ENCODE results near the gene NEK11. TPM values are rescaled to one million over a fixed set of nuclear protein-coding genes. Genes with fewer than 3 reads are reported as not detected.

NEK11 gene
- total and polyA plus RNA-seq, 2 experiments from 2014 or later: 3.5 to 13.7 TPM

DNA sequence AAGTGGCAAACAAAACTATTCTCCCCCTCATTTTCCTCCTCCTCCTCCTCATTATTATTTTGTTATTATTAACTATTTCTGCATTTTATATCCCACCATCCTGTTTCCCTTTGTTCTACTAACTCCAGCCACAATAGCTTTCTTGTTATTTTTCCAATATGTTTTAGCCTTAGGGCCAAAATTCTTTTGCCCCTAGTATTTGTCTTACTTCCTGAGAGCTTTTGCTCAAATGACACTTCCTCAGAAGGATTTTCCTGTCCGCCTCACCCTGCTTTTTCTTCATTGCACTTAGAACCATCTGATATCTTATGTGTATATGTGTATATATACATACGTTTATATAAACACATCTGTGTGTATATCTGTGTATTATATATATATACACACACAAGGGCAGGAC is 322.2 kb downstream of the NEK11 start:
- no peak overlapping the region for H3K4me2 ChIP-seq

DNA sequence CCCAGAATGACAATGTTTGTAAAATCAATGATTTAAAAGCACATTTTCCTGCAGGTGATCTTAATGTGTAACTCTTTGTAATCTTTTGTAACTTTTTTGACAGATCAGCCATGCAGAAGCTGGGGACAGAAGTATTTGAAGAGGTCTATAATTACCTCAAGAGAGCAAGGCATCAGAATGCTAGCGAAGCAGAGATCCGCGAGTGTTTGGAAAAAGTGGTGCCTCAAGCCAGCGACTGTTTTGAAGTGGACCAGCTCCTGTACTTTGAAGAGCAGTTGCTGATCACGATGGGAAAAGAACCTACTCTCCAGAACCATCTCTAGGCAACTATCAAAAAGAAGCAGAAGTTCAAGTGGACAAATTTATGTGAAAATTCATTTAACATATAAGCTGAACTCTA is 322.8 kb downstream of the NEK11 start:
- TF ChIP-seq, protein P1, sequence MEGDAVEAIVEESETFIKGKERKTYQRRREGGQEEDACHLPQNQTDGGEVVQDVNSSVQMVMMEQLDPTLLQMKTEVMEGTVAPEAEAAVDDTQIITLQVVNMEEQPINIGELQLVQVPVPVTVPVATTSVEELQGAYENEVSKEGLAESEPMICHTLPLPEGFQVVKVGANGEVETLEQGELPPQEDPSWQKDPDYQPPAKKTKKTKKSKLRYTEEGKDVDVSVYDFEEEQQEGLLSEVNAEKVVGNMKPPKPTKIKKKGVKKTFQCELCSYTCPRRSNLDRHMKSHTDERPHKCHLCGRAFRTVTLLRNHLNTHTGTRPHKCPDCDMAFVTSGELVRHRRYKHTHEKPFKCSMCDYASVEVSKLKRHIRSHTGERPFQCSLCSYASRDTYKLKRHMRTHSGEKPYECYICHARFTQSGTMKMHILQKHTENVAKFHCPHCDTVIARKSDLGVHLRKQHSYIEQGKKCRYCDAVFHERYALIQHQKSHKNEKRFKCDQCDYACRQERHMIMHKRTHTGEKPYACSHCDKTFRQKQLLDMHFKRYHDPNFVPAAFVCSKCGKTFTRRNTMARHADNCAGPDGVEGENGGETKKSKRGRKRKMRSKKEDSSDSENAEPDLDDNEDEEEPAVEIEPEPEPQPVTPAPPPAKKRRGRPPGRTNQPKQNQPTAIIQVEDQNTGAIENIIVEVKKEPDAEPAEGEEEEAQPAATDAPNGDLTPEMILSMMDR (IDR thresholded peaks at IDR 0.05; ENCODE audit: poor library complexity): no peak
- TF ChIP-seq EZH2phosphoT487 (IDR thresholded peaks at IDR 0.05; ENCODE audit: low read depth, severe bottlenecking, unreplicated experiment): no peak
- no peak for TF ChIP-seq EZH2 (IDR thresholded peaks at IDR 0.05; ENCODE audit: borderline replicate concordance)
- Histone ChIP-seq H3K27ac (no peak overlapping the region), H3K36me3 (replicated peaks; ENCODE audit: insufficient read depth, low read depth) (no peaks in the 10 kb centered on the region), H3K27me3 (no peaks in the 10 kb centered on the region), H3K9me3 (ENCODE audit: low read depth) (no peaks in the 10 kb centered on the region), H4K20me1 (ENCODE audit: insufficient read depth, poor library complexity, severe bottlenecking) (no peaks in the 10 kb centered on the region), H3K9me2 (replicated peaks; ENCODE audit: insufficient read depth) (no peaks in the 10 kb centered on the region), H3K4me1 (ENCODE audit: insufficient read depth) (no peaks in the 10 kb centered on the region), H3K79me2 (no peaks in the 10 kb centered on the region), H3K4me2 (no peak overlapping the region), H3K4me3 (no peak overlapping the region), H2AFZ (no peak overlapping the region)
- DNase-seq (ENCODE audit: low spot score): no peak
- WGBS (ENCODE audit: low lambda C conversion rate, missing lambda C conversion rate): 95% methylated on average over 5 of the region's 5 CpGs

More for the DNA sequence above, 322.2 kb downstream of the NEK11 start:
- Histone ChIP-seq H3K9me2 (replicated peaks; ENCODE audit: insufficient read depth) (no peaks in the 10 kb centered on the region), H3K27me3 (no peaks in the 10 kb centered on the region), H4K20me1 (ENCODE audit: insufficient read depth, poor library complexity, severe bottlenecking) (no peaks in the 10 kb centered on the region), H3K4me3 (no peak overlapping the region), H3K4me1 (ENCODE audit: insufficient read depth) (no peaks in the 10 kb centered on the region), H3K36me3 (replicated peaks; ENCODE audit: insufficient read depth, low read depth) (no peaks in the 10 kb centered on the region), H3K27ac (no peak overlapping the region), H3K79me2 (no peaks in the 10 kb centered on the region), H2AFZ (no peak overlapping the region), H3K9me3 (ENCODE audit: low read depth) (no peaks in the 10 kb centered on the region)
- WGBS (ENCODE audit: low lambda C conversion rate, missing lambda C conversion rate): 60% methylated on average over 2 of the region's 2 CpGs
- no peak for DNase-seq (ENCODE audit: low spot score)
- no peak for TF ChIP-seq EZH2phosphoT487 (IDR thresholded peaks at IDR 0.05; ENCODE audit: low read depth, severe bottlenecking, unreplicated experiment)
- no peak for TF ChIP-seq EZH2 (IDR thresholded peaks at IDR 0.05; ENCODE audit: borderline replicate concordance)

DNA sequence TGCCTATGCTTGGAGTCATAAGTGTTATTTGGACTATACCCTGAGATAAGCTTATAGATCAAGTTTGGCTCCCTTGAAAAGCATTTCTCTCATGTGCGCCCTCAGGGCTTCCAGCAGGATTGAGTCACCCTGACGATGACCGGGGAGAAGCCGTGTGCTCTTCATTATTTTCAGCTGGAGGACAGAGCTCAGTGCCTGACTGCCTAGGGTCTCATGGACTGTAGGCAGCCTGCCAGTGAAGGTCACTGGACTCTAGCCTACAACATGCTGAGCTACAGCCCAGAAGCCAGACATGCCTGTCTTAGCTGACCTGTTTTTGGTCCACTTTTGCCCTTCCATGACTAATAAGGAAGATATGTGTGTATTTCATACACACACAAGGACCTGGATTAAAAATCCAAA is 323.3 kb downstream of the NEK11 start:
- H3K36me3 ChIP-seq (replicated peaks; ENCODE audit: insufficient read depth, low read depth): no peaks in the 10 kb centered on the region
- H3K9me3 ChIP-seq (ENCODE audit: low read depth): no peaks in the 10 kb centered on the region
- H2AFZ ChIP-seq: no peak overlapping the region
- H3K4me3 ChIP-seq: no peak overlapping the region
- H3K27me3 ChIP-seq: no peaks in the 10 kb centered on the region
- H3K4me2 ChIP-seq: no peak overlapping the region
- 56% methylated on average over 4 of the region's 4 CpGs for WGBS (ENCODE audit: low lambda C conversion rate, missing lambda C conversion rate)
- H3K4me1 ChIP-seq (ENCODE audit: insufficient read depth): no peaks in the 10 kb centered on the region
- H3K27ac ChIP-seq: no peak overlapping the region
- H3K79me2 ChIP-seq: no peaks in the 10 kb centered on the region
- DNase-seq (ENCODE audit: low spot score): peak; percentile 23
- H3K9me2 ChIP-seq (replicated peaks; ENCODE audit: insufficient read depth): no peaks in the 10 kb centered on the region
- no peaks in the 10 kb centered on the region for H4K20me1 ChIP-seq (ENCODE audit: insufficient read depth, poor library complexity, severe bottlenecking)
- TF ChIP-seq, protein P1 (IDR thresholded peaks at IDR 0.05; ENCODE audit: poor library complexity): no peak
- TF ChIP-seq EZH2phosphoT487 (IDR thresholded peaks at IDR 0.05; ENCODE audit: low read depth, severe bottlenecking, unreplicated experiment): no peak
- no peak for TF ChIP-seq EZH2 (IDR thresholded peaks at IDR 0.05; ENCODE audit: borderline replicate concordance)

DNA sequence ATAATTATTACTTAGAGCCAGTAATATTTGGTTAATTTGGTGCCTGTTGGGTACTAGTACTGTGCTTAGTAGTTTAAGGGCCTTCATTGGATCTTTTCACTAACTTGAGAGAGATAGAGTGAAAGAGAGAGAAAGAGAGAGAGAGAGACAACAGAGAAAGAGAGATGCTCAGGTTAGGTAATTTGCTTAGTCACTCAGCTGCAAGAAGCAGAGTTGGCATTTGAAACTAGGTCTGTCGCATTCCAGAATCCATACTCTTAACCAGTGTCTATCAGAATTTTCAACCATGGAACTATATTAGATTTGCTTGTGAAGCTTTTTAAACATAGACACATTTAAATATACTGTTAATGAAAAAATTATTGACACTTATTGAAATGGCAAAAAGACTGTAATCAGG is 323.8 kb downstream of the NEK11 start:
- H4K20me1 ChIP-seq (ENCODE audit: insufficient read depth, poor library complexity, severe bottlenecking): no peaks in the 10 kb centered on the region
- no peak overlapping the region for H3K27ac ChIP-seq
- no peak overlapping the region for H3K4me3 ChIP-seq
- no peaks in the 10 kb centered on the region for H3K9me2 ChIP-seq (replicated peaks; ENCODE audit: insufficient read depth)
- H3K79me2 ChIP-seq: no peaks in the 10 kb centered on the region
- DNase-seq (ENCODE audit: low spot score): no peak
- H3K4me1 ChIP-seq (ENCODE audit: insufficient read depth): no peaks in the 10 kb centered on the region
- TF ChIP-seq EZH2phosphoT487 (IDR thresholded peaks at IDR 0.05; ENCODE audit: low read depth, severe bottlenecking, unreplicated experiment): no peak
- no peak for TF ChIP-seq EZH2 (IDR thresholded peaks at IDR 0.05; ENCODE audit: borderline replicate concordance)
- TF ChIP-seq, protein P1 (IDR thresholded peaks at IDR 0.05; ENCODE audit: poor library complexity): no peak
- no peaks in the 10 kb centered on the region for H3K36me3 ChIP-seq (replicated peaks; ENCODE audit: insufficient read depth, low read depth)
- no peaks in the 10 kb centered on the region for H3K9me3 ChIP-seq (ENCODE audit: low read depth)
- no peak overlapping the region for H2AFZ ChIP-seq
- H3K4me2 ChIP-seq: no peak overlapping the region
- no peaks in the 10 kb centered on the region for H3K27me3 ChIP-seq
- 100% methylated on average over 1 of the region's 1 CpG for WGBS (ENCODE audit: low lambda C conversion rate, missing lambda C conversion rate)
